Duodenal mucosa (tissue), 2 donors: Measurements from ENCODE around the gene ADSS2.
A peak's percentile ranks its signal among the peaks of the same experiment; 100 is the strongest.

Source experiments
- H3K27ac ChIP-seq: one replicate; pipeline ENCODE4 v1.7.0; 2013; ENCODE audit warnings: low read depth, low read length
- H3K27me3 ChIP-seq, 2 donors: one replicate each; pipeline ENCODE4 v1.7.0; 2013; ENCODE audit warnings: low read length in 2 of 2, control low read depth in 1 of 2; ENCODE audit not compliant: insufficient read depth in 2 of 2, control insufficient read depth in 1 of 2
- H3K36me3 ChIP-seq, 2 donors: one replicate each; pipeline ENCODE4 v1.7.0; 2013; ENCODE audit warnings: low read length in 2 of 2, control low read depth in 1 of 2; ENCODE audit not compliant: insufficient read depth in 2 of 2, control insufficient read depth in 1 of 2
- H3K4me1 ChIP-seq, 2 donors: one replicate each; pipeline ENCODE4 v1.7.0; 2013; ENCODE audit warnings: low read length in 2 of 2, control low read depth in 1 of 2; ENCODE audit not compliant: insufficient read depth in 2 of 2, control insufficient read depth in 1 of 2
- H3K4me3 ChIP-seq, 2 donors: one replicate each; pipeline ENCODE4 v1.7.0; 2013; ENCODE audit warnings: low read length in 2 of 2, low read depth in 1 of 2
- H3K9ac ChIP-seq, 2 donors: one replicate each; pipeline ENCODE4 v1.7.0; 2013; ENCODE audit warnings: low read length in 2 of 2, low read depth in 1 of 2
- H3K9me3 ChIP-seq, 2 donors: one replicate each; pipeline ENCODE4 v1.7.0; 2013; ENCODE audit warnings: low read length in 2 of 2, control low read depth in 1 of 2; ENCODE audit not compliant: control insufficient read depth in 1 of 2

ADSS2 gene

GRCh38 chr1:244447024-244447423, 4.7 kb downstream of the ADSS2 start:
- no peaks in the 10 kb centered on the region for H3K27me3 ChIP-seq
- H3K36me3 ChIP-seq = no peaks in the 10 kb centered on the region
- no peak overlapping the region for H3K27ac ChIP-seq
- H3K4me1 ChIP-seq = peaks cover 28 to 54% of the 10 kb centered on the region in 2 donors
- no peaks in the 10 kb centered on the region for H3K9me3 ChIP-seq
- H3K9ac ChIP-seq = no peak overlapping the region
- H3K4me3 ChIP-seq = no peak overlapping the region

GRCh38 chr1:244445320-244446181, 6.2 kb downstream of the ADSS2 start:
- Histone ChIP-seq H3K27me3 (no peaks in the 10 kb centered on the region), H3K4me3 (no peak overlapping the region), H3K9me3 (no peaks in the 10 kb centered on the region), H3K4me1 (peaks cover 26 to 55% of the 10 kb centered on the region in 2 donors), H3K36me3 (no peaks in the 10 kb centered on the region), H3K9ac (no peak overlapping the region), H3K27ac (no peak overlapping the region)

- Histone ChIP-seq H3K4me1 (peaks cover 20 to 49% of the 10 kb centered on the region in 2 donors), H3K4me3 (no peak overlapping the region), H3K9ac (no peak overlapping the region), H3K27me3 (no peaks in the 10 kb centered on the region), H3K27ac (no peak overlapping the region), H3K9me3 (no peaks in the 10 kb centered on the region), H3K36me3 (no peaks in the 10 kb centered on the region)
Observed at GRCh38 chr1:244444854-244445253, 6.9 kb downstream of the ADSS2 start.

DNA sequence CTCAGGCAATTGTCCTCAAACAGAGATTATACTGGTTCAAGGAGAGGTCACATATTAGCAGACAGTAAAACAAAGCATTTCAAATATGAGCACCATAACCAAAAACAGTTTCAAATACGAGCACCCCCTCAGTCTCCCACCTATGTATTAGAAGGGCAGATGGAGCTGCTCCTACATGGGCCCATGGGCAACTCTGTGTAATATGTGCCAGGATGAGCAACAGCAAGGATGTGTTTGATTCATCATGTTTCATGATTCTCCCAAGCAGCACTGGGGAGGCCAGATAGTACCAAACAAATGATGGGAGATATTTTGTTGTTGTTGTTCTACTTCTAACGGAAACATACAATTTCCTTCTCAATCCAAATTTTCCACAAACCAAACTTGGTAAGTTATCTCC, 8.9 kb downstream of the ADSS2 start:
- no peak overlapping the region for H3K27ac ChIP-seq
- H3K27me3 ChIP-seq = no peaks in the 10 kb centered on the region
- no peaks in the 10 kb centered on the region for H3K9me3 ChIP-seq
- H3K9ac ChIP-seq = no peak overlapping the region
- H3K4me1 ChIP-seq = peaks cover 23 to 42% of the 10 kb centered on the region in 2 donors
- no peaks in the 10 kb centered on the region for H3K36me3 ChIP-seq
- no peak overlapping the region for H3K4me3 ChIP-seq

GRCh38 chr1:244439391-244440032, 12.2 kb downstream of the ADSS2 start:
- no peaks in the 10 kb centered on the region for H3K27me3 ChIP-seq
- H3K36me3 ChIP-seq = peaks cover 6 to 11% of the 10 kb centered on the region in 2 donors
- no peaks in the 10 kb centered on the region for H3K9me3 ChIP-seq
- H3K4me3 ChIP-seq = no peak overlapping the region
- peaks cover 9 to 27% of the 10 kb centered on the region in 2 donors for H3K4me1 ChIP-seq
- H3K9ac ChIP-seq = no peak overlapping the region
- H3K27ac ChIP-seq = no peak overlapping the region

DNA sequence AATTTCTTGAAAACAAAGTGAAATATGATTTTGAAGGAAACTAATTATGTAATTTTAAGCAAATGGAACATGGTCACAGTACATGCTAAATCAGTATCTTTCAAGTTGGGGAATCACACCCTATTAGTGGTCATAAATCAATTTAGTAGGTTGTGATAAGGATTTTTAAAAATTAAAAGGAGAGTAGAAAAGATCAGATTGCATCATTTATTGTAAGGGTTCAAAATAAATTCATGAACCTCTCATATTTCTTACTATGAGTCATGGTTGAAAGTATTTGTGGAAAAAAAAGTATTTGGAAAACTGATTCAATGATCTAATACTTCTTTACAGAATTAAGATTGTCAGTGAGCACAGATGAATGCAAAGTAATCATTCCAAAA, 14.6 kb downstream of the ADSS2 start:
- Histone ChIP-seq H3K4me3 (no peak overlapping the region), H3K9me3 (no peaks in the 10 kb centered on the region), H3K27ac (no peak overlapping the region), H3K4me1 (peaks cover 9 to 23% of the 10 kb centered on the region in 2 donors), H3K36me3 (peaks cover 14 to 16% of the 10 kb centered on the region in 2 donors), H3K27me3 (no peaks in the 10 kb centered on the region), H3K9ac (no peak overlapping the region)

- no peaks in the 10 kb centered on the region for H3K9me3 ChIP-seq
- no peak overlapping the region for H3K4me3 ChIP-seq
- H3K27me3 ChIP-seq = no peaks in the 10 kb centered on the region
- H3K27ac ChIP-seq = no peak overlapping the region
- H3K9ac ChIP-seq = no peak overlapping the region
- H3K4me1 ChIP-seq = peaks cover 9 to 22% of the 10 kb centered on the region in 2 donors
- peaks cover 16 to 20% of the 10 kb centered on the region in 2 donors for H3K36me3 ChIP-seq
Observed at GRCh38 chr1:244436336-244437085, 15.2 kb downstream of the ADSS2 start.

DNA sequence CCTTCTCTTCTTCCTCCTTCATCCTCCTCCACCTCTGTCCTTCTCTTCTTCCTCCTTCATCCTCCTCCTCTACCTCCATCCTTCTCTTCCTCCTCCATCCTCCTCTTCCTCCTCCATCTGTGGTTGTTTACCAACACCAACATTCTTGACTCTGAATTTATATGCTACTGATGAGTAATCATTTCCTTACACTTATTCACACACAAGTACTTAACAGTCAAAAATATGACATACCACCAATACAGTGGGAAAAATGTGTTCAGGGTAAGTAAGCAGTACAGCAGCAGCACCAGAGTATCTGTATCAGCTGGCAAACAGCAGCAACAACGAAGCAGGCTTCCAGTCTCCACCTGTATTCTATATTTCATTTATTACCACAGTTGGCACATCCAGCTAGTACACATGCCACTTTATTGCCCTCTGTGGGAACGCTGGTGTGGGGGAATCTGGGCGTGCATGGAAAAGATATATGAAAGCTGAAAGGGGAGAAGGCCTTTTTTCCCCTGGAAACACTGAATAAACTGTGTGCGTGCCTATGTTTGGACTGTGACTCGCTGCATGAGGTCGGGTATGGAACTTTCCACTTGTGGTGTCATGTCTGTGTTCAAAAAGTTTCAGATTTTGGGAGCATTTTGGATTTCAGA, 16.0 kb downstream of the ADSS2 start:
- Histone ChIP-seq H3K9me3 (no peaks in the 10 kb centered on the region), H3K36me3 (peaks cover 16 to 21% of the 10 kb centered on the region in 2 donors), H3K4me3 (no peak overlapping the region), H3K9ac (no peak overlapping the region), H3K27ac (peak overlapping the region; percentile 6), H3K4me1 (peaks cover 9 to 22% of the 10 kb centered on the region in 2 donors), H3K27me3 (no peaks in the 10 kb centered on the region)

DNA sequence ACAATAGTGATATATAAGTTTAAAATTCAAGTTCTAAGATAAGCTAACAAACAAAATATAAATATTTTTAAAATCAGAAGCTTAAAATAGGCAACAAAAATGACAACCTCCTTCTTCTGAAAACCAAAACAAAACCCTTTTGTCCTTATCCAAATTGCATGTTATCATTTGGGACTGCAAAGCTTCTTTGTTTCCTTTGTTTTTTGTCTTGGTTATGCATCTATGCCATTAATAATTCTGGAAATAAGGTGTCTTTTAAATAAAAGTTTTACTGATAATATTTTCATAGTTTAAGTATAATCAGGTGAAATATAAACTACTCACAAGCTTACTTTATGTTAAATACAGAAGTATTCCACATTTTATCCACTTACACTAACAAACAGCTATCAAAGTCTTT, 20.5 kb downstream of the ADSS2 start:
- Histone ChIP-seq H3K4me3 (no peak overlapping the region), H3K9ac (no peak overlapping the region), H3K27me3 (no peaks in the 10 kb centered on the region), H3K27ac (no peak overlapping the region), H3K36me3 (peaks cover 10 to 27% of the 10 kb centered on the region in 2 donors), H3K9me3 (no peaks in the 10 kb centered on the region), H3K4me1 (peaks cover 0 to 6% of the 10 kb centered on the region in 2 donors)
